ENCODE measurements around the gene KIF26B.
"Not testable (repeated sequence)": the region's sequence is repeated elsewhere in the genome, so short reads cannot be mapped to it uniquely, and the experiment has no call there.

Gene KIF26B

DNA sequence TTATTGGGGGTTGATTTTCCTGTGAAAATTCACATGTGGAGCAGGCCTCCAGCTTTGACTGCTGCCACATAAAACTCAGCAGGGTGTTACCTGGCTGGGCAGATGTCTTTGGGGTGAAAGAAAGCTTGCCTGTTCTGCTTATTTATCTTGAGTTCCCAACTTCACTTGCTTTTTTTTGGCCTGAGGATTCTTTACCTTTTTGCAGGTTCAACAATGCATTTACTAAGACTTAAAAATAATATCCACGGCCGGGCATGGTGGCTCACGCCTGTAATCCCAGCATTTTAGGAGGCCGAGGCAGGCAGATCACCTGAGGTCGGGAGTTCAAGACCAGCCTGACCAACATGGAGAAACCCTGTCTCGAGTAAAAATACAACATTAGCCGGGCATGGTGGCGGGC lies 509.1 kb downstream of the KIF26B start:
- DNase-seq (ENCODE audit: insufficient read length, low spot score) (no peak), FAIRE-seq (no peak)

DNA sequence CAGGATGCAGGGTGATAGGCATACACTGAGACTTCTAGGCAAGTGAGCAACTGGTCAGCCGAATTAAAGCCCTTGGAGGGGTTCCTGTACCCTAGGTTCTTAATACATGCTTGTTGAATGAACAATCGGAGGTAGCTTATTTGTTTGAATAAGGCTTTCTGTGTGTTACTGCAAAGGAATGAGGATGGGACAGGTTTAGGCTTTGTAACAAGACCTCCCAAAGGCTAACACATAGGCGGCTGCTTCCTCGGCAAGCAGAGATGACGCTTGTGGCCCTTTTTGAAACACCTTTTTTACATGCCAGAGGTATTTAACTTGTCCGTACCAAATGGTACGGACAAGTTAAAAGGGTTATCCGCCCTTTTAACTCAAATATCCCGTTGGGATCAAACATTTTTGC lies 511.6 kb downstream of the KIF26B start:
- no peak for FAIRE-seq
- no peak for DNase-seq (ENCODE audit: insufficient read length, low spot score)
- TF ChIP-seq POLR2A (IDR thresholded peaks at IDR 0.05; ENCODE audit: low read depth, low read length) (no peak), SPI1 (IDR thresholded peaks at IDR 0.05; ENCODE audit: low read depth, low read length) (no peak), POLR2AphosphoS5 (IDR thresholded peaks at IDR 0.05; ENCODE audit: low read depth, low read length) (no peak), TAF1 (IDR thresholded peaks at IDR 0.05; ENCODE audit: low read depth, low read length) (no peak), PAX5 (IDR thresholded peaks at IDR 0.05; ENCODE audit: insufficient read depth, low read length, severe bottlenecking) (no peak), POU2F2 (IDR thresholded peaks at IDR 0.05; ENCODE audit: low read depth, low read length) (no peak)

More for the DNA sequence above, 509.1 kb downstream of the KIF26B start:
- TF ChIP-seq TAF1 (IDR thresholded peaks at IDR 0.05; ENCODE audit: low read depth, low read length) (no peak), PAX5 (IDR thresholded peaks at IDR 0.05; ENCODE audit: insufficient read depth, low read length, severe bottlenecking) (no peak), POU2F2 (IDR thresholded peaks at IDR 0.05; ENCODE audit: low read depth, low read length) (no peak), POLR2A (IDR thresholded peaks at IDR 0.05; ENCODE audit: low read depth, low read length) (no peak), SPI1 (IDR thresholded peaks at IDR 0.05; ENCODE audit: low read depth, low read length) (no peak), POLR2AphosphoS5 (IDR thresholded peaks at IDR 0.05; ENCODE audit: low read depth, low read length) (no peak)

DNA sequence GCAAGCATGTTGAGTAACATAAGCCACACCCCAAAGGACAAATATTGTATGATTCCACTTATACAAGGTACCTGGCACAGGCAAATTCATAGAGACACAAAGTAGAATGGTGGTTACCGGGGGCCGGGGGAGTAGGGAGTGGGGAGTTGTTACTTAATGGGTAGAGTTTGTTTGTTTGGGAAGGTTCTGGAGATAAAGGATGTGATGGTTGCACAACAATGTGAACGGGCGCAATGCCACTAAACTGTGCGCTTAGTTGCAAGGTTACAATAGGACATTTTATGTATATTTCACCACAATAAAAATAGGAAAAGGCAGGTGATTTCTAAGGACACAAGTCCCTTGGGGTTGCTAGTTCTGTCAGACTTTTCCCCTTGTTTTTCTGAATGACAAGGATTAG lies 516.6 kb downstream of the KIF26B start:
- TF ChIP-seq POLR2A (IDR thresholded peaks at IDR 0.05; ENCODE audit: low read depth, low read length) (no peak), TAF1 (IDR thresholded peaks at IDR 0.05; ENCODE audit: low read depth, low read length) (no peak), POLR2AphosphoS5 (IDR thresholded peaks at IDR 0.05; ENCODE audit: low read depth, low read length) (no peak), PAX5 (IDR thresholded peaks at IDR 0.05; ENCODE audit: insufficient read depth, low read length, severe bottlenecking) (no peak), SPI1 (IDR thresholded peaks at IDR 0.05; ENCODE audit: low read depth, low read length) (no peak), POU2F2 (IDR thresholded peaks at IDR 0.05; ENCODE audit: low read depth, low read length) (no peak)
- FAIRE-seq (no peak), DNase-seq (ENCODE audit: insufficient read length, low spot score) (no peak)

DNA sequence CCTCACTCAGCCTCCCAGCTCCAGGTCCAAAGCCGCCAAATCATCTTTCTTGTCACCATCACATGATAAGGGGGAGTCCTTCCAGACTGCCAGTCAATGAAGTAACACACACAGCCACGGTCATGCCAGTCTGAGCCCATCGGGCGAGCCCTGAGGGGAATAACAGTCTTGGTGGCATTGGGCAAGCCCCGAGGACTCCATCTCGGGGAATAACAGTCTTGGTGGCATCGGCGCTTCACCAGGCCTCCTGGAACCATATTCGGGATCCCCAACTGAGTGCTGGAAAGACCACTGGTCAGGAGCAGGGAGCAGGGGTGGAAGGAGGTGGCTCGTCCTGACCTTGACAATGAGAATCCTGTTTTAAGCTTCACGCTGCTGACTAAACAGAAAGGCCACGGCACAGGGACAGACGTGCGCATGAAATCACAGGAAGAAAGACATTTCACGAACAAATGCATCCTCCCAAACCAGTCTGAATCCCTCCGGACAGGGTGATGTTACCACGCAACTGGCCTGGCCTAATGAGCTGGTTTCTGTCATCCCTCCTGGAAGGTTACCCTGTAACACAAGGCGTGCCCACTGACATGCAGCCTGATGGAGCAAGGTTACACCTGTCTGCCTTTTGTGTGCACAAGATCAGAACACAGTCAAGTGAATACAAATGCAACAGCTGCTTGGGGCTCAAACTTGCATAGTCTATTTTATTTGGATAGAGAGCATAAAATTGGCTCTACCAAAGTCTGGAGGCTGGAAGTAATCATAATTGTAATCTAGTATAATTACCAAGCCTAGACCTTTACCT lies 517.4 kb downstream of the KIF26B start:
- TF ChIP-seq POLR2AphosphoS5 (IDR thresholded peaks at IDR 0.05; ENCODE audit: low read depth, low read length) (no peak), SPI1 (IDR thresholded peaks at IDR 0.05; ENCODE audit: low read depth, low read length) (no peak), TAF1 (IDR thresholded peaks at IDR 0.05; ENCODE audit: low read depth, low read length) (no peak), POU2F2 (IDR thresholded peaks at IDR 0.05; ENCODE audit: low read depth, low read length) (no peak), PAX5 (IDR thresholded peaks at IDR 0.05; ENCODE audit: insufficient read depth, low read length, severe bottlenecking) (no peak), POLR2A (IDR thresholded peaks at IDR 0.05; ENCODE audit: low read depth, low read length) (no peak)
- FAIRE-seq (no peak), DNase-seq (ENCODE audit: insufficient read length, low spot score) (no peak)

DNA sequence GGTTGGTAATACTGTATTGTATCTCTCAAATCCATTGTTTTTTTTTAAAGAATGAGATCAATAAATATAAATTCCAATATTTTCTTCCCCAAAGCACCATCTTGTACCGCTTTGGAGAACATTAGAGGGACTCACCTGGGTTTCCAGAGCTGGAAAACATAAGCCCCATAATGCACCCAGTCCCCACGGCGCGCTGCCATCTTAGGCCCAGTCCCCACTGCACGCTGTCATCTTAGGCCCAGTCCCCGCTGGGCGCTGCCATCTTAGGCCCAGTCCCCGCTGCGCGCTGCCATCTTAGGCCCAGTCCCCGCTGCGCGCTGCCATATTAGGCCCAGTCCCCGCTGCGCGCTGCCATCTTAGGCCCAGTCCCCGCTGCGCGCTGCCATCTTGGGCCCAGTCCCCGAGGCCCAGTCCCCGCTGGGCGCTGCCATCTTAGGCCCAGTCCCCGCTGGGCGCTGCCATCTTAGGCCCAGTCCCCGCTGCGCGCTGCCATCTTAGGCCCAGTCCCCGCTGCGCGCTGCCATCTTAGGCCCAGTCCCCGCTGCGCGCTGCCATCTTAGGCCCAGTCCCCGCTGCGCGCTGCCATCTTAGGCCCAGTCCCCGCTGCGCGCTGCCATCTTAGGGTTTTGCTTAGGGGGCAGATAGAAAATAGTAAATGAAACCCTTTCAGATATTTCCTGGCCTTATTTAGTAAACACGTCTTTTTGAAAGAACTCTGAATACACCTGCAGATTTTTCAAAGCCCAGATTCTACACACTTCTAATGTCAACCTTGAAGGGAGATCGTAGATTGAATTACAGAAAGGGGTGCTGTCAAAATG lies 518.3 kb downstream of the KIF26B start:
- not testable (repeated sequence) for FAIRE-seq; DNase-seq (ENCODE audit: insufficient read length, low spot score)

DNA sequence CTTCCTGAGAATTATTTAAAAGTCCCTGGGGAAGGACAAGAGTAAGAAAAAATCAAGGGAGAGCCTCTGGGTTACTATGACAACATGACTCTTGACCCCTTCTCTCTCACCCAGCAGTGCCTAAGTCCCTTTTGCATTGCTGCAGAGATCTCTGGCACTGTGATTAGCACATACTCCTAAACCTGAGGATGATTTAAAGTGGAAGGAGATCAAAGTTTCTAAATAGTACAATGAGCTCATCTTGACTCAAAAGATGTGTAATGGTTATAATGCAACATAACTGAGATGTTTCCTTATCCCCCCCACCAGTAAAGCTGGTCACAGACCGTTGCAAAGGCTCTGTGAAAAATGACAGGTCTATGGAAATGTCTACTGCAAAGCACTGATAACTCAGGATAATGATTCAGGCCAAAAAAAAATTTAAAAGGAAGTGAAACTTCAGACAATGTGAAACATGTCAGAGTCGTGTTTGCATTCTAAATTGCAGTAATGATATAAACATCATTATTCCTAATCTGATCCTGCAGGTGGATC lies 519.2 kb downstream of the KIF26B start:
- TF ChIP-seq PAX5 (IDR thresholded peaks at IDR 0.05; ENCODE audit: insufficient read depth, low read length, severe bottlenecking) (no peak), SPI1 (IDR thresholded peaks at IDR 0.05; ENCODE audit: low read depth, low read length) (peak; percentile 95)
- DNase-seq (ENCODE audit: insufficient read length, low spot score) (no peak), FAIRE-seq (no peak)

DNA sequence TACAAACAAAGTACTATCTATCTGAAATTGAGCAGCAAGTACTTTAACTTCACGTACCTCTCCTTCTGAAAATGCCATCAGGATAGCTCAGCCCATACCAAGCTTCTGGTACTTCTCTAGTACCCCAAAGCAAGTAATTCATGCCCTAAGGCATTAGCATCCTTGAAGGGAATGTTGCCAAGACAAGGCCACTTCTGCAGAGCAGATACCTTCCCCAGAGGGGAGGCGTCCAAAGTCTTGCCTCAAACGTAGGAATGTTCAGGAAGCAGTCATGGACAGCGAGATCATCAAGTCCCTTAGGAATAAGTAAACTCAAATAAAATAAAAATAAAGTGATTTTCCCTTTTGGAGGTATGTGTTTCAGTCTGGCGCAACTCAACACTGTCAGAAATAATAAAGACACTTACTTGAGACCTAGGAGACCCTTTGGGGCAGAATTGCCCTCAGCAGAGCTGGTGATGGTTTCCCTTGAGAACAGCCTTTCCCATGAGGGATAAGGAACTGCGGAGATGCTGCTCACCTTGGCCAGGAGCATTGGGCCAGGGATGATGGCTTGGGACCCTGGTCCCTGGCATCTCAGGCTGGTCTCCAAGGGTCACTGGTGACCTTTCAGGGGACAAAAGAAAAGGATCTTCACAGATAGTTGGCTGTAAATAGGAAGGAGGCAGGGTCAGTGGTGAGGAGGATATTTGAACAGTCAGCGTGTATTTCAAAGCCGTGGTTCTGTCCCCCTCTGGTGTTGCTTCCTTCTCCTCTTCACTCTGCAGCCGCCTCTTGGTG lies 522.9 kb downstream of the KIF26B start:
- DNase-seq (ENCODE audit: insufficient read length, low spot score) (no peak), FAIRE-seq (no peak)
- TF ChIP-seq POLR2A (IDR thresholded peaks at IDR 0.05; ENCODE audit: low read depth, low read length) (no peak), POU2F2 (IDR thresholded peaks at IDR 0.05; ENCODE audit: low read depth, low read length) (no peak), SPI1 (IDR thresholded peaks at IDR 0.05; ENCODE audit: low read depth, low read length) (no peak), PAX5 (IDR thresholded peaks at IDR 0.05; ENCODE audit: insufficient read depth, low read length, severe bottlenecking) (no peak), TAF1 (IDR thresholded peaks at IDR 0.05; ENCODE audit: low read depth, low read length) (no peak)

DNA sequence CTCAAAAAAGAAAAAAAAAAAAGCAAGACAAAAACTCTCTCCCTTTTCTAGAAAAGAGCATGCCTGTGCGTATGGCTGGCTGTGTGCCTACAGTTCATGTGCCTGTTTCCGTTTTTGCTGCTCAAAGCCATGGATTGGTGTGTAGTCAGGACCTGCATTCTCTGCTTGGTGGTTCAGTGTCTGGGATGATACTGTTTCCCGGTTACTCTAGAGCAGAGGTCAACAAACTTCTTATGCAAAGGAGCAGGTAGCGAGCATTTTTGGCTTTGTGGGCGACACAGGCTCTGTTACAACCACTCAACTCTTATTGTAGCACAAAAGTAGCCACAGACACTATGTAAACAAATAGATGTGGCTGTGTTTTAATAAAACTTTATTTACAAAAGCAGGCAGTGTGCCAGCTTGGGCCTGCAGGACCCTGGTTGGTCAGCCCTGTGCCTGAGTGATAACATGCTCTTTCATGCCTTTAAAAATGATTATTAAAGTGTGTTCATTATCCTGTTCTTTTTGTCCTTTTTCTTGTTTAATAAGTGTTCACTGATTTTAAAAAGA lies 524.2 kb downstream of the KIF26B start:
- FAIRE-seq, result peak; percentile 35
- no peak for DNase-seq (ENCODE audit: insufficient read length, low spot score)
- TF ChIP-seq SPI1 (IDR thresholded peaks at IDR 0.05; ENCODE audit: low read depth, low read length), result no peak
